WTC11 (cell line): ENCODE data around the gene FITM1.

ENCODE experiments used
- ETV6 ChIP-seq: sonication (generic); formaldehyde crosslinking; IDR thresholded peaks from 2 replicates; pipeline ENCODE4 v1.8.1; 2022; ENCODE audit warnings: mild to moderate bottlenecking, missing genetic modification reagents
- FOXP1 ChIP-seq: sonication (generic); formaldehyde crosslinking; IDR thresholded peaks from 2 replicates; pipeline ENCODE4 v1.8.0; 2022; ENCODE audit warnings: missing genetic modification reagents, mild to moderate bottlenecking, moderate library complexity, borderline replicate concordance
- NFE2L1 ChIP-seq: sonication (generic); formaldehyde crosslinking; IDR thresholded peaks from 2 replicates; pipeline ENCODE4 v1.8.1; 2023; ENCODE audit warnings: missing genetic modification reagents
- NFYB ChIP-seq: sonication (generic); formaldehyde crosslinking; conservative IDR thresholded peaks from 2 replicates; pipeline ENCODE4 v1.8.0; 2022; ENCODE audit warnings: low read depth, missing genetic modification reagents
- SP1 ChIP-seq: sonication (generic); formaldehyde crosslinking; conservative IDR thresholded peaks from 2 replicates; pipeline ENCODE4 v1.8.1; 2022; ENCODE audit warnings: missing genetic modification reagents
- ZNF263 ChIP-seq: sonication (generic); formaldehyde crosslinking; IDR thresholded peaks from 2 replicates; pipeline ENCODE4 v1.8.1; 2022; ENCODE audit warnings: low read depth, mild to moderate bottlenecking, moderate library complexity, missing genetic modification reagents
- ZNF317 ChIP-seq: sonication (generic); formaldehyde crosslinking; IDR thresholded peaks from 2 replicates; pipeline ENCODE4 v1.8.1; 2023; ENCODE audit warnings: low read depth, mild to moderate bottlenecking, moderate library complexity, missing genetic modification reagents, borderline replicate concordance
- ZNF671 ChIP-seq: fragments of 250-450 bp; sonication (Bioruptor Pico); IDR thresholded peaks from 2 replicates; pipeline ENCODE4 v1.8.0; 2021; ENCODE audit warnings: mild to moderate bottlenecking
- TF ChIP-seq, protein P1 (sequence below): fragments of 200-600 bp; IDR thresholded peaks from 2 replicates; pipeline ENCODE4 v1.8.0; 2022; ENCODE audit warnings: antibody characterized with exemption
- TF ChIP-seq, protein P2 (sequence below): sonication (generic); formaldehyde crosslinking; conservative IDR thresholded peaks from 2 replicates; pipeline ENCODE4 v1.8.1; 2022; ENCODE audit warnings: mild to moderate bottlenecking, missing genetic modification reagents
- TF ChIP-seq, protein P3 (sequence below): sonication (generic); formaldehyde crosslinking; conservative IDR thresholded peaks from 2 replicates; pipeline ENCODE4 v1.8.1; 2023; ENCODE audit warnings: mild to moderate bottlenecking, low read depth, missing genetic modification reagents, moderate library complexity
- TF ChIP-seq, protein P4 (sequence below): sonication (generic); formaldehyde crosslinking; IDR thresholded peaks from 2 replicates; pipeline ENCODE4 v1.8.0; 2022; ENCODE audit warnings: mild to moderate bottlenecking, missing genetic modification reagents
- TF ChIP-seq, protein P5 (sequence below): sonication (generic); formaldehyde crosslinking; IDR thresholded peaks from 2 replicates; pipeline ENCODE4 v1.8.1; 2022; ENCODE audit warnings: low read depth, missing genetic modification reagents, borderline replicate concordance

DNA sequence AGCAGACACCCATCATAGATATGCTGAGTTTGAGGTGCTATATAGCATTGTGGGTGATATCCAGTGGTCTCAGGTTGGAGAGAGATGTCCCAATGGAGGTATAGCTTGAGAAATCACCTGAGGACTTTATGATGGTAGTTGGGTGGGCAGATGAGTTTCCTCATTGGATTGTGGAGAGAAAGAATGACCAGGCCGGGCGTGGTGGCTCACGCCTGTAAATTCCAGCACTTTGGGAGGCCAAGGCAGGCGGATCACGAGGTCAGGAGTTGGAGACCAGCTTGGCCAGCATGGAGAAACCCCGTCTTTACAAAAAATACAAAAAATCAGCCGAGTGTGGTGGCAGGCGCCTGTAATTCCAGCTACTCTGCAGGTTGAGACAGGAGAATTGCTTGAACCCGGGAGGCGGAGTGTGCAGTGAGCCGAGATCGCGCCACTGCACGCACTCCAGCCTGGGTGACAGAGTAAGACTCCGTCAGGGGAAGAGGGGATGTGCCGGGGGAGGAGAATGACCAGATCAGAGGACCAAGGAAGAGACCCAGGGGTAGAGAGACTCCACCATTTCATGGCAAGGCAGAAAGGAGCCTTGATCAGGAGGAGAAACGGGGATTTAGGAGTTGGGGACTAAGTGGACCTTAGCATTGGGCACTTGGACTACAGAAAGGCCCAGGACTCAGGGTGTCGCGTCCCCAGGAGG lies 37.1 kb upstream of the FITM1 start:
- no peak for TF ChIP-seq FOXP1 (CRISPR knock-in tag)
- TF ChIP-seq SP1 (CRISPR knock-in tag) = no peak
- TF ChIP-seq, protein P1, sequence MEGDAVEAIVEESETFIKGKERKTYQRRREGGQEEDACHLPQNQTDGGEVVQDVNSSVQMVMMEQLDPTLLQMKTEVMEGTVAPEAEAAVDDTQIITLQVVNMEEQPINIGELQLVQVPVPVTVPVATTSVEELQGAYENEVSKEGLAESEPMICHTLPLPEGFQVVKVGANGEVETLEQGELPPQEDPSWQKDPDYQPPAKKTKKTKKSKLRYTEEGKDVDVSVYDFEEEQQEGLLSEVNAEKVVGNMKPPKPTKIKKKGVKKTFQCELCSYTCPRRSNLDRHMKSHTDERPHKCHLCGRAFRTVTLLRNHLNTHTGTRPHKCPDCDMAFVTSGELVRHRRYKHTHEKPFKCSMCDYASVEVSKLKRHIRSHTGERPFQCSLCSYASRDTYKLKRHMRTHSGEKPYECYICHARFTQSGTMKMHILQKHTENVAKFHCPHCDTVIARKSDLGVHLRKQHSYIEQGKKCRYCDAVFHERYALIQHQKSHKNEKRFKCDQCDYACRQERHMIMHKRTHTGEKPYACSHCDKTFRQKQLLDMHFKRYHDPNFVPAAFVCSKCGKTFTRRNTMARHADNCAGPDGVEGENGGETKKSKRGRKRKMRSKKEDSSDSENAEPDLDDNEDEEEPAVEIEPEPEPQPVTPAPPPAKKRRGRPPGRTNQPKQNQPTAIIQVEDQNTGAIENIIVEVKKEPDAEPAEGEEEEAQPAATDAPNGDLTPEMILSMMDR = no peak
- TF ChIP-seq, protein P2, sequence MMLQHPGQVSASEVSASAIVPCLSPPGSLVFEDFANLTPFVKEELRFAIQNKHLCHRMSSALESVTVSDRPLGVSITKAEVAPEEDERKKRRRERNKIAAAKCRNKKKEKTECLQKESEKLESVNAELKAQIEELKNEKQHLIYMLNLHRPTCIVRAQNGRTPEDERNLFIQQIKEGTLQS = no peak
- TF ChIP-seq ETV6 = no peak
- no peak for TF ChIP-seq NFYB (CRISPR knock-in tag)
- TF ChIP-seq ZNF263 (CRISPR knock-in tag) = no peak
- TF ChIP-seq, protein P3, sequence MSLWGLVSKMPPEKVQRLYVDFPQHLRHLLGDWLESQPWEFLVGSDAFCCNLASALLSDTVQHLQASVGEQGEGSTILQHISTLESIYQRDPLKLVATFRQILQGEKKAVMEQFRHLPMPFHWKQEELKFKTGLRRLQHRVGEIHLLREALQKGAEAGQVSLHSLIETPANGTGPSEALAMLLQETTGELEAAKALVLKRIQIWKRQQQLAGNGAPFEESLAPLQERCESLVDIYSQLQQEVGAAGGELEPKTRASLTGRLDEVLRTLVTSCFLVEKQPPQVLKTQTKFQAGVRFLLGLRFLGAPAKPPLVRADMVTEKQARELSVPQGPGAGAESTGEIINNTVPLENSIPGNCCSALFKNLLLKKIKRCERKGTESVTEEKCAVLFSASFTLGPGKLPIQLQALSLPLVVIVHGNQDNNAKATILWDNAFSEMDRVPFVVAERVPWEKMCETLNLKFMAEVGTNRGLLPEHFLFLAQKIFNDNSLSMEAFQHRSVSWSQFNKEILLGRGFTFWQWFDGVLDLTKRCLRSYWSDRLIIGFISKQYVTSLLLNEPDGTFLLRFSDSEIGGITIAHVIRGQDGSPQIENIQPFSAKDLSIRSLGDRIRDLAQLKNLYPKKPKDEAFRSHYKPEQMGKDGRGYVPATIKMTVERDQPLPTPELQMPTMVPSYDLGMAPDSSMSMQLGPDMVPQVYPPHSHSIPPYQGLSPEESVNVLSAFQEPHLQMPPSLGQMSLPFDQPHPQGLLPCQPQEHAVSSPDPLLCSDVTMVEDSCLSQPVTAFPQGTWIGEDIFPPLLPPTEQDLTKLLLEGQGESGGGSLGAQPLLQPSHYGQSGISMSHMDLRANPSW (CRISPR knock-in tag) = no peak
- TF ChIP-seq, protein P4, sequence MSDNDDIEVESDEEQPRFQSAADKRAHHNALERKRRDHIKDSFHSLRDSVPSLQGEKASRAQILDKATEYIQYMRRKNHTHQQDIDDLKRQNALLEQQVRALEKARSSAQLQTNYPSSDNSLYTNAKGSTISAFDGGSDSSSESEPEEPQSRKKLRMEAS = no peak
- TF ChIP-seq ZNF671 (CRISPR knock-in tag) = no peak
- TF ChIP-seq, protein P5, sequence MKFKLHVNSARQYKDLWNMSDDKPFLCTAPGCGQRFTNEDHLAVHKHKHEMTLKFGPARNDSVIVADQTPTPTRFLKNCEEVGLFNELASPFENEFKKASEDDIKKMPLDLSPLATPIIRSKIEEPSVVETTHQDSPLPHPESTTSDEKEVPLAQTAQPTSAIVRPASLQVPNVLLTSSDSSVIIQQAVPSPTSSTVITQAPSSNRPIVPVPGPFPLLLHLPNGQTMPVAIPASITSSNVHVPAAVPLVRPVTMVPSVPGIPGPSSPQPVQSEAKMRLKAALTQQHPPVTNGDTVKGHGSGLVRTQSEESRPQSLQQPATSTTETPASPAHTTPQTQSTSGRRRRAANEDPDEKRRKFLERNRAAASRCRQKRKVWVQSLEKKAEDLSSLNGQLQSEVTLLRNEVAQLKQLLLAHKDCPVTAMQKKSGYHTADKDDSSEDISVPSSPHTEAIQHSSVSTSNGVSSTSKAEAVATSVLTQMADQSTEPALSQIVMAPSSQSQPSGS = no peak
- TF ChIP-seq ZNF317 = no peak
- TF ChIP-seq NFE2L1 (CRISPR knock-in tag) = no peak
